Peyer's patch (tissue), 4 donors: ENCODE results near the gene DMRT1.

Source experiments
- CTCF ChIP-seq, 6 experiments: fragments of 450-650 bp in 4 of 6; fragments of 200-600 bp in 2 of 6; sonication (generic) in 1 of 6; IDR thresholded peaks; one replicate each; pipeline ENCODE4 v1.5.1; 2017 to 2019; ENCODE audit warnings: antibody characterized with exemption in 6 of 6, mild to moderate bottlenecking in 3 of 6, moderate library complexity in 1 of 6
- POLR2A ChIP-seq, 2 donors: fragments of 450-650 bp; IDR thresholded peaks; one replicate each; pipeline ENCODE4 v1.5.1; 2017; ENCODE audit warnings: antibody characterized with exemption in 2 of 2, mild to moderate bottlenecking in 2 of 2, moderate library complexity in 2 of 2

- TF ChIP-seq POLR2A (IDR thresholded peaks at IDR 0.05) (no peak), CTCF (IDR thresholded peaks at IDR 0.05) (no peak)
These were observed 128.9 kb downstream of the DMRT1 start for GRCh38 chr9:970151-970996.
